Stimulated activated CD4-positive, alpha-beta T cell treated with anti-CD3 and anti-CD28 coated beads, TNF-alpha, amount 100 ng/mL, for 1 hour (primary cell): Measurements from ENCODE around the gene SLC2A4RG.

ENCODE experiments used
- DNase-seq, 3 donors: peaks; one replicate each; pipeline ENCODE4 v3.0.0-alpha.2; 2020; ENCODE audit warnings: low read depth in 3 of 3, low spot score in 1 of 3

The SLC2A4RG gene

DNA sequence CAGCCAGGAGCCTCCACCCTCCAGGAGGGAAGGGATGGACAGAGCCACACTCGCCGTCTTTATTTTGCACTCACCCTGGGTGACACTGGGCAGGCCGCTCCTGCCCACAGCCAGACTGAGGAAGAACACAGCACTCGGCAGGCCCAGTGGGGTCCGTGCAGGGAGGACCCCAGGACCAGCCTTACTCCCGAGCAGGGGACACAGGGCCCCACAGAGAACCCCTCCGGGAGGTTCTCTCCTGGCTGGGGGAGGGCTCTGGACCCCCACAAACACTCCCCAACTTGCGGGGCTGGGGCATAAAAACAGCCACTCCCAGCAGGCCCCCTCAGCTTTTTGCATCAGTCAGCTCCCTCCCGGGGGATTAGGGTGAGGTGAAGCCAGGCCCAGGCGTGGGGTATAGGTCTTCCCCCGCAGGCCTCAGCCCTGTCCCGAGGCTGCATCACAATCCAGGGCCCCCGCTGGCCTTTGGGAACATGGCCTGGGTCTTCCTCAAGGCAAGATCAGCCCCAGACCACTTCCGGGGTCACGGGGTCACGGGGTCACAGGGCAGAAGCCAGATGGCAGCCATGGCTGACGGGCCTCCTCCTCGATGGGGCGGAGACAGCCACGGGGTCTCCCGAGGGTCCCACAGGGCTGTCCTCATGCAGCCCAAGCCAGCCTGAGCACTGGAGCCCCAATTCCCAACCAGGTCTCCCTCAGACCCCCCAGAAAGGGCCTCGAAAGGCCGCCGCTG, 39.9 kb upstream of the SLC2A4RG start:
- DNase-seq = no peak

DNA sequence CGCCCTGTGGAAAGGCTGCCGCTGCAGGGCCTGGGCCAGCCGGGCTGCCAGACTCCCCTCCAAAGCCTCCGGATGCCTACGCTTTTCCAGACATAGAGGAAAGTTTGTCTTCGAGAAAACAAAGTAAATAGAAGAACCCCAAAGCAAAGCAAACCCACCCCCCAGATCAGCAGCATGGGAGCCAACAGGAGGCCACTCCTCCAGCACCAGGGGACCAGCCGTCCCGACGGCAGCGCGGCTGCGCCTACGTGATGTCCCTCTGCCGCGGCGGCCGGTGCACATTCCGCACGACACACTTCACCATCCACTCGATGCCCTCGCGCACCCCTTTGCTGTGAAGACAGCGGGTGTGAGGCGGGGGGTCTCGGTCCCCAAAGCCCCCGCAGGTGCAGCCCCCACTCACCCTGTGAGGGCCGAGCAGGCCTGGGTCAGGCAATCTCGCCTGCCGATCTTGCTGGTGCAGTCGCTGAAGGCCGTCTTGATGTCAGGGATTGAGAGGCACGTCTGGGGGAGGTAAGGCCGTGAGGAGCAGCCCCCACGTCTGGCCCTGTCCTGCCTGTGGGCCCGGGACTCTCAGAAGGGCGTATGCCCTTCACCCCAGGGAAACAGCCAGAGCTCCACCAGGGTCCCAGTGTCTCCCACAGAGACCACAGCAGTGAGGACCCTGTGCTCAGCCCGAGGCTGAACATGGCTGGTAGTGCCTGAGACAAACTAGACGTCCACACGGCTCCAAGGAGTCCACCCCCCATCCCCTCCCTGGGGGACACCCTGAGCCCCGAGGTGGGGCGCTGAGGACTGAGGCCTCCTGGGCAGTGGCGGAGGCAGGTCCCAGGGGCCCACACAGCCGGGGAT, 39.2 kb upstream of the SLC2A4RG start:
- DNase-seq = no peak

GRCh38 chr20:63701051-63701328, 38.6 kb upstream of the SLC2A4RG start:
- DNase-seq = no peak

- DNase-seq = no peak
These were observed 38.1 kb upstream of the SLC2A4RG start for GRCh38 chr20:63701329-63702035.

- no peak for DNase-seq
These were observed 37.4 kb upstream of the SLC2A4RG start for GRCh38 chr20:63702036-63702665.

- DNase-seq = no peak
These were observed 36.7 kb upstream of the SLC2A4RG start for GRCh38 chr20:63702751-63703470.

DNA sequence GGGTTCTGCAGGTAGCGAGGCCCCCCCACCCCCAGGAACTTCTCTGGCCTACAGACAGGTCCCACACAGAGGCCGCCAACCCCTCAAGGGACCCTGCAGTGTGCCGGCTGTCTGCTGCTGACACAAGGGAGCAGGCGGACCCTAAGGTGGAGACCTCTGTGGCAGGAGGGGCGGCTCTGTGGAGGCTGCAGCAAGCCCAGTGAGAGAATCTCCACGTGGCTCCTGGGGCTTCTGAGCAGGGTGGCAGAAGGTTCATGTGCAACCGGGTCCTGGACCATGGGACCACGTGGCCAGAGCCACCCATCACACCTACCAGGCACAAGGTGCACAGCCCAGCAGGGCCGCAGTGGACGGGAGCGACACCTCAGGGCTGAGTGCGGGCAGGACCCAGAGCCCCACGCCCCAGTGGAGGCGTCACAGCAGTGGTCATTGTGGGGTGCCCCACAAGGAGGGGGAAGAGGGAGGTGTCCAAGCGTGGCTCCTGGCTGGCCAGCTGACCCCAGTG, 36.1 kb upstream of the SLC2A4RG start:
- no peak for DNase-seq

GRCh38 chr20:63703976-63704748, 35.4 kb upstream of the SLC2A4RG start:
- no peak for DNase-seq

DNA sequence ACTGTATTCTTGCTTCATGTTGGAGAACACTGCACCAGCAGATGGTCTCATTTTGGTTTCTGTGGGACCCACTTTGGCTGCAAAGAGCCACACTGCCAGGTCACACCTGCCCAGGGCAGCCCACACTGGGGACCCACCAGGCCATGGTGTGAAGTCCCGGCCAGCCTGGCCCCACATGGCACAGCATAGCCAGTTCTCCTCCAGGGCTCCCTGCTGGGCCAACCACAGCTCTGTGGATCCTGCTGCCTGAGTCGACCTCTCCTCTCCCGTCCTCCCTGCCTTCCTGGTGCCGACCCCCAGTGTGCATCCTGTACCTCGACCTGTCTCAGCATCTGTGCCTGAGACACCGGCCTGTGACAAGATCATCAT, 34.8 kb upstream of the SLC2A4RG start:
- no peak for DNase-seq

DNA sequence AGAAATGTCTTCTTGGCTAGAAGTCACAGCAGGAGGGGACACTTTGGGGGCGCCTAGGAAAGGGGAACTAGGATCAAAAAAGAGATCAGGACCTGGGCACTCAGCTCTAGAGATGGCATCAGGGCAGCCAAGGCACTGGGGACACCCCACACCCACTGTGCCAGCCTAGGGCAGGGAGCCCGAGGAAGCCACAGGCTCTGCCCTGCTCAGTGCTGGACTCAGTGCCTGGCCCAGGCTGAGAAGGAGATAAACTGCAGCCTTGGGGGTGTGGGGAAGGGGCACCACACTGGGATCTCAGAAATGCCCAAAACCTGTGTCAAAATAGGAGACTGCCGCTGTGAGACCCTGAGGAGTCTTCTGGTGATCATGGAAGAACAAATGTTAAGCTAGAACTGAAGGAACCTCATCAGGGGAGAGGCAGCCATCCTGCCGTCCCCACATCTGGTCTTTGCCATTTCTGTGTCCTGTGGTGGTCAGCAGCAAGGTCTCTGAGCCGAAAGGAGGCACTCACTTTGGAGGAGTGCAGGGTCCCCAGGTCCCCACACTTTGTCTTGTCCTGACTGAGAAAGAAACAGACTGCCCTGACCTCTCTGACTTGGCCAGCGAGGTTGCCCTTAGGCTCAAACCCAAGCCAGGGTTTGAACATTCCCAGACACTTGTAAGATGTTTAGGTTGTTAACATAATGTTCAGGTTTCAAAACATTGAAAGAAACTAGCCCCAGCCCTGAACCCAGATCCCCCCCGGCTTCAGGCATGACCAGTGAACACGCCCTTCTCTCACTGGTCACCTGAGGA, 34.1 kb upstream of the SLC2A4RG start:
- no peak for DNase-seq

GRCh38 chr20:63706027-63706695, 33.4 kb upstream of the SLC2A4RG start:
- no peak for DNase-seq

DNA sequence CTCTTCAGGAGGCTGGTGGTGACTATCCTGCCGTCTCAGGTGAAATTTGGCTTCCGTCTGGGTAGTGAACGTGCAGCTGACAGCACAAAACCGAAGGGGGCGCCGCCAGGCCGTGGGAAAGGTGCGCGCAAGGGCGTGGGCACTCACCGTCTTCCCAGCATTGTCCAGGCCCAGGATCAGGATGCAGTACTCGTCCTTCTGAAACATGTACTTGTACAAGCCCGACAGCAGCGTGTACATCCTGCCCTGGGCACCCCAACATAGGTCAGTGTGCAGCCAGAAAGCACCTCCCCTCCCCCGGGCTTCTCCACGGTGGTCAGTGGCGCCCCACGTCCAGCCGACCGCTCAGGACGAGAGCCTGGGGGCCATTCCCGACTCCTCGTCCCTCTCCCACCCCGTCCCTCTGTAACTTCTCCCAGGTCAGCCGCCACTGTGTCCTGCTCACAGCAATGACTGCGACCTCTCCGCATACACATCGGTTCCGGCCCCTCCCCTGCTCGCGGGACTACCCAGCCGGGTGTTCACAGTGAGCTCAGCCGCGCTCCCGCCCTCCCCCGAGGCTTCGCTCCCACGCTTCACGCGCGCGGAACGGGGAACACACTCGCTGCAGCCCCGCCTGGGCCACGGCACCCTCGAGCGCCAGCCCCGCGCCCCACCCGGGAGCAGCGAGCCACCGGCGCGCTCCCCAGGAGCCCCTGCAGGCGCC, 32.6 kb upstream of the SLC2A4RG start:
- DNase-seq = peak in 2 of 3 donors; percentile 26 to 54

DNA sequence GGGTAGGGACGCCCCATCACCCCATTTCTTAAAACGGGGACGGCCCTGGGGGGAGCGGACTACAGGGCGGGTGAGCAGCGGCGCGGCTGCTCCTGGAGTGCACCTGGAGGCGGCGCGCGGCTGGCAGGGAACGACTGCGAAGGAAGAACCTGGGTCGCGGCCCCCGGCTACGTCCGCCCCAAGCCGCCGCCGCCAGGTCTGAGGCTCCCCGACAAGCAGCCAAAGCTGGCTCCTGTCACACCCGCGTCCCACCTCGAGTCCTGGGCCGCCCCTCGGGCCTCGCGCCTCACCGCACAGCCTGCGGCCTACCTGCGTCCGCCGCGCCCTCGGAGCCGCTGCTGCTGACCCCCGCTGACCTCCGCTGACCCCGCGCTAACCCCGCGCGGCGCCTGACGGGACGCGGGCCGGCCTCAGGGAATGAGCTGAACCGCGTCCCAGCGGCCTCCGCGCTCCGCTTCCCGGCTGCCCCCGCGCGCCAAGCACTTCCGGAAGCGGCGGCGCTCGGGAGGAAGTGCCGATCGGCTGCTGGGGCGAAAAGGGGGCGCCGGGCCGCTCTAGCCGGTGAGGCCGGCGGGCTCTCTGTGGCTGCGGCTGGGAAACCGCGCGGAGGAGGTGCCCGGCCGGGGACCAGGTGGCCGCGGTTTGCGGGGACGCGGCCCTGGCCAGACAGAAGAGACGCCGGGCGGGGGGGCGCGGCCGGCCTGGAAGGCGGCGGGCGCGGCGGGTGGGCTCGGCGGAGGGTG, 31.8 kb upstream of the SLC2A4RG start, which contains the start of the genes ARFRP1 and ZGPAT:
TSS of gene ARFRP1 (minus strand) at position 419 of the 743 bp plus-strand sequence. CDS start 885 bp downstream, outside the sequence.
TSS of gene ZGPAT (plus strand) at position 482 of the 743 bp plus-strand sequence. CDS start 542 bp downstream, outside the sequence.
- peak; percentile 71 to 80 (median 75) for DNase-seq

DNA sequence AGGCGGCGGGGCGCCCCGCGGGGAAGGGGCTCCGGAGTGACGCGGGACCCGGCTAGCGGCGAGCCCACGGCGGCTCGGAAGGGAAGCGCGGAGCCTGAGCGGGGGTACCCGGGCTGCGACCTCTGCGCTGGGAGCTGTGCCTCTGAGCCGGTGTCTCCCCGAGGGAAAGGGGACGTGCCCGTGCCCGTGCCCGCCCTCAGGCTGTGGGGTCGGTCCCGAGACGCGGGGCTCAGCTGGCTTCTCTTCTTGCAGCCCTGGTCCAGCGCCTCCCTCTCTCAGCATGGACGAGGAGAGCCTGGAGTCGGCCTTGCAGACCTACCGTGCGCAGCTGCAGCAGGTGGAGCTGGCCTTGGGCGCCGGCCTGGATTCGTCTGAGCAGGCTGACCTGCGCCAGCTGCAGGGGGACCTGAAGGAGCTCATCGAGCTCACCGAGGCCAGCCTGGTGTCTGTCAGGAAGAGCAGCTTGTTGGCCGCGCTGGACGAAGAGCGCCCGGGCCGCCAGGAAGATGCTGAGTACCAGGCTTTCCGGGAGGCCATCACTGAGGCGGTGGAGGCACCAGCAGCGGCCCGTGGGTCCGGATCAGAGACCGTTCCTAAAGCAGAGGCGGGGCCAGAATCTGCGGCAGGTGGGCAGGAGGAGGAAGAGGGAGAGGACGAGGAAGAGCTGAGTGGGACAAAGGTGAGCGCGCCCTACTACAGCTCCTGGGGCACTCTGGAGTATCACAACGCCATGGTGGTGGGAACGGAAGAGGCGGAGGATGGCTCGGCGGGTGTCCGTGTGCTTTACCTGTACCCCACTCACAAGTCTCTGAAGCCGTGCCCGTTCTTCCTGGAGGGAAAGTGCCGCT, 31.1 kb upstream of the SLC2A4RG start:
- DNase-seq = no peak

GRCh38 chr20:63709149-63709527, 30.4 kb upstream of the SLC2A4RG start:
- DNase-seq = no peak

- no peak for DNase-seq
These were observed 28.4 kb upstream of the SLC2A4RG start for GRCh38 chr20:63711085-63711645.
